ENCODE results near the gene NLK.
"Not testable (repeated sequence)": the region's sequence is repeated elsewhere in the genome, so short reads cannot be mapped to it uniquely, and the experiment has no call there.

Gene NLK

DNA sequence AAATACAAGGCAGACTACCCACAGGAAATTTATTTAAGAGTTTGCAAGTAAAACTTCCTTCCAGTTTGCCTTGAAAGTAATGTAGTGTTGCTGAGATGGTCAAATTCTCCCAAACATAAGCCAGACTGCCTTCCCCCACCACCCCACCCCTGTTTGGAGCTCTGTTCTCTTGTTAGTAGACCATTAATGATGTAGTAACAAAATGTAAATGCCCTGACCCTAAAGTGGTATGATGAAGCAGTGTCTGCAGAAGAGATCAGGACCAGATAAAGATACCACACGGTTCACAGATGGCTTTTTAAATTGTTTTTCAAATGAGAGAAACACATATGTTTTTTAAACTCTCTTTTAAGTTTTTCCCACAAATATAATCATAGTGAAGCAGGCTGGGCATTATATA lies 140.1 kb downstream of the NLK start:
- TF ChIP-seq, protein P1, sequence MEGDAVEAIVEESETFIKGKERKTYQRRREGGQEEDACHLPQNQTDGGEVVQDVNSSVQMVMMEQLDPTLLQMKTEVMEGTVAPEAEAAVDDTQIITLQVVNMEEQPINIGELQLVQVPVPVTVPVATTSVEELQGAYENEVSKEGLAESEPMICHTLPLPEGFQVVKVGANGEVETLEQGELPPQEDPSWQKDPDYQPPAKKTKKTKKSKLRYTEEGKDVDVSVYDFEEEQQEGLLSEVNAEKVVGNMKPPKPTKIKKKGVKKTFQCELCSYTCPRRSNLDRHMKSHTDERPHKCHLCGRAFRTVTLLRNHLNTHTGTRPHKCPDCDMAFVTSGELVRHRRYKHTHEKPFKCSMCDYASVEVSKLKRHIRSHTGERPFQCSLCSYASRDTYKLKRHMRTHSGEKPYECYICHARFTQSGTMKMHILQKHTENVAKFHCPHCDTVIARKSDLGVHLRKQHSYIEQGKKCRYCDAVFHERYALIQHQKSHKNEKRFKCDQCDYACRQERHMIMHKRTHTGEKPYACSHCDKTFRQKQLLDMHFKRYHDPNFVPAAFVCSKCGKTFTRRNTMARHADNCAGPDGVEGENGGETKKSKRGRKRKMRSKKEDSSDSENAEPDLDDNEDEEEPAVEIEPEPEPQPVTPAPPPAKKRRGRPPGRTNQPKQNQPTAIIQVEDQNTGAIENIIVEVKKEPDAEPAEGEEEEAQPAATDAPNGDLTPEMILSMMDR (IDR thresholded peaks at IDR 0.05; ENCODE audit: control insufficient read depth, extremely low read depth, insufficient read depth), result no peak
- no peak for DNase-seq (ENCODE audit: low read depth)
- H3K4me3 ChIP-seq (ENCODE audit: low read depth, low read length), result no peak overlapping the region

DNA sequence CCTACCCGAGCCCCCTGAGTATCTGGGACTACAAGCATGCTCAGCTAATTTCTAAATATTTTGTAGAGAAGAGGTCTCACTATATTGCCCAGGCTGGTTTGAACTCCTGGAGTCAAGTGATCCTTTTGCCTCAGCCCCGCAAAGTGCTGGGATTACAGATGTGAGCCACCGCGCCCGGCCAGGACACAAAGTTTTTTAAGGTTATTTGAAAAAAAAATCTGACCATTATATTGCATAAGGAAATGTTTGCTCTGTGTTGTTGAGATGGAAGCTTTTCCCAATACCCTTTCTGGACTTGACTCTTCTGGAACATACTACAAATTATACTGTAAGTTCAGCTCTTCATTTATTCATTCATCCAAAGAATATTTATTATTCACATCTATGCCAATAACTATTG lies 143.2 kb downstream of the NLK start:
- DNase-seq (ENCODE audit: low read depth), result no peak
- no peak overlapping the region for H3K4me3 ChIP-seq (ENCODE audit: low read depth, low read length)
- TF ChIP-seq, protein P1 (IDR thresholded peaks at IDR 0.05; ENCODE audit: control insufficient read depth, extremely low read depth, insufficient read depth), result no peak

DNA sequence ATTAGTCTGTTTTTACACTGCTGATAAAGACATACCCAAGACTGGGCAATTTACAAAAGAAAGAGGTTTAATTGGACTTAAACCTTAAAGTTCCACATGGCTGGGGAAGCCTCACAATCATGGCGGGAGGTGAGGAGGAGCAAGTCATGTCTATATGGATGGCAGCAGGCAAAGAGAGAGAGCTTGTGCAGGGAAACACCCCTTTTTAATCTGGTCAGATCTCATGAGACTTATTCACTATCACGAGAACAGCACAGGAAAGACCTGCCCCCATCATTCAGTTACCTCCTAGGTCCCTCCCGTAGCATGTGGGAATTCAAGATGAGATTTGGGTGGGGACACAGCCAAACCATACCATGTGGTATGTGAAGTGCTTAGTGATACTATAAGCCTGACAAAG lies 144.0 kb downstream of the NLK start:
- not testable (repeated sequence) for H3K4me3 ChIP-seq (ENCODE audit: low read depth, low read length); DNase-seq (ENCODE audit: low read depth)

DNA sequence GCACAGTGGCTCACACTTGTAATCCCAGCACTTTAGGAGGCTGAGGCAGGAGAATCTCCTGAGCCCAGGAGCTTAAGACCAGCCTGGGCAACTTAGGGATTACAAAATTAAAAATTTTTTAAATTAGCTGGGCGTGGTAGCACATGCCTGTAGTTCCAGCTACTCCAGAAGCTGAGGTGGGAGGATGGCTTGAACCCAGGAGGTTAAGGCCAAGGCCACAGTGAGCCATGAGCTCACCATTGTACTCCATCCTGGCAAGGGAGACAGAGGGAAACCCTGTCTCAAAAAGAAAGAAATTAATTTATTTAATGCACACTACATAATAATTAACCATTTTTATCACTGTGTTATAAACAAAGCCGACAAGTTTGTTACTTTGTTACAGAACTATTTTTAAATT lies 145.5 kb downstream of the NLK start:
- no peak for DNase-seq (ENCODE audit: low read depth)
- TF ChIP-seq, protein P1 (IDR thresholded peaks at IDR 0.05; ENCODE audit: control insufficient read depth, extremely low read depth, insufficient read depth), result no peak
- H3K4me3 ChIP-seq (ENCODE audit: low read depth, low read length), result no peak overlapping the region

DNA sequence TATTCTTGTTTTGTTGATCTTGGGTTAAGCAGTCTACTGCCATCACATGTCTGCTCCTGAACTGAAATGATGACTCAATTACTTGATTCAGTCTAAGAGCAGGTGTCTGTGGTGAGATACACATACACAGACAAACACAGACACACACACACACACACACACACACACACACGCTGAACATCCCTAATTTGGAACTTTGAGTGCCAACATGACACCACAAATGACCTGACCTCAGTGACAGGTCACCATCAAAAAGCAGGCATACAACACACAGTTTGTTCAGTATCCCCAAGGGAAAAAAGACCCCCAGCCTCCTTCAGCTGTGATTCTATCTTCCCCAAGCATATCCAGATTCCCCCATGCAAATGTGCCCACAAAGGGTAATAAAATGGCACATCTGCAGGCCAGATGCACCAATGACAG lies 146.4 kb downstream of the NLK start:
- TF ChIP-seq, protein P1 (IDR thresholded peaks at IDR 0.05; ENCODE audit: control insufficient read depth, extremely low read depth, insufficient read depth), result no peak
- peak; percentile 26 for DNase-seq (ENCODE audit: low read depth)
- no peak overlapping the region for H3K4me3 ChIP-seq (ENCODE audit: low read depth, low read length)

DNA sequence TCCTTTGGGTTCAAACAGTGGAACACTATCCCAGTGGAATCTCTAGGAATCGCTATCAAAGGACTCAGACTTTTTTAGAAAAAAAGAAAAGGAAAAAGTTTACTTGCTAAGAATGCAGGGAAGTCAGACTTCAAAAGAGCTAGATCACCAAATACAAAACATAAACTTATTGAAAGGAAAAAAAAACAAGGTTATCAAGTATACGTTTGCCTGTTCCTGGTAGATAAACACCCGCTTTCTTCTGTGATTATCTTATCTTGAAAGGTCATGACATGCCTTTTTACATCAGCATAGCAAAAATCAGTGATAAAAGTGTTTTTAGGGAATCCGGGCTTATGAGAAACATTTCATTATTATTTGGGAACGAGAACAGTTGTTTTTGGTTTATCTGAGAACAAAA lies 147.2 kb downstream of the NLK start:
- no peak for DNase-seq (ENCODE audit: low read depth)
- TF ChIP-seq, protein P1 (IDR thresholded peaks at IDR 0.05; ENCODE audit: control insufficient read depth, extremely low read depth, insufficient read depth), result no peak
- no peak overlapping the region for H3K4me3 ChIP-seq (ENCODE audit: low read depth, low read length)

DNA sequence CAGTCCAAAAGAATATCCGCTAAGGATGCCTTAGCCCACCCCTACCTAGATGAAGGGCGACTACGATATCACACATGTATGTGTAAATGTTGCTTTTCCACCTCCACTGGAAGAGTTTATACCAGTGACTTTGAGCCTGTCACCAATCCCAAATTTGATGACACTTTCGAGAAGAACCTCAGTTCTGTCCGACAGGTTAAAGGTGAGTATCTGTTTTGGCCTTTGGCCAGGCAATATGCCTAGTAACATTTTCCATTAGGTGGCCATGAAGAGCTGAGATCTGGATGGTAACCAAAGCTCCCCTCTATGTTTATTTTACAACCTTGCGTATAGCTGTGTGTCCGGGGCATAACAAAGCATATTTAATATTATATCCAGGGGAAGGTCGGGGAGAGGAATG lies 148.5 kb downstream of the NLK start:
- H3K4me3 ChIP-seq (ENCODE audit: low read depth, low read length), result no peak overlapping the region
- DNase-seq (ENCODE audit: low read depth), result no peak
- TF ChIP-seq, protein P1 (IDR thresholded peaks at IDR 0.05; ENCODE audit: control insufficient read depth, extremely low read depth, insufficient read depth), result no peak

All from LNCaP clone FGC (cell line).